ENCODE results near the gene ACY1.

Gene ACY1

DNA sequence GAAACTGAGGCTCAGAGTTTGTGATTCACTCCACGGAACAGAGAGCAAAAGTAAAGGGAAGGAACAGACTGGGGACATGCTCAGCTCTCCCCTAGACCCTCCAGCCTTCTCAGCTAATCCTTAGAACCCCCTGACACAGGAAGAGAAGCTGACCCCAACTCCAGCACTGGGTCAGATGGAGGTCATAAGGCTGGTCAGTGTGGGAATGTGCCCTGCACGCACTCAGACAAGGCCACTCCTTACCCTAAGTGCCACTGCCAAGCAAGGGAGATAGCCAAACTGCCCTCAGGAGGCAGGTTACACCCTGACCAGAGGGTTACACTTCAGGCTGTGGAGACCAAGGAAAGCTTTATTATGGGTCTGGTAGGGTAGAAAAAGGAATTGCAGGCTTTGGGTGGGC lies 11.2 kb downstream of the ACY1 start:
- H3K4me1 Mint-ChIP-seq, result peaks cover 21 to 50% of the 10 kb centered on the region in 2 donors
- peak overlapping the region; percentile 93 to 100 for H3K4me3 Mint-ChIP-seq
- peaks cover 44 to 49% of the 10 kb centered on the region in 2 donors for H3K36me3 Mint-ChIP-seq

GRCh38 chr3:51995346-51996163 lies 12.2 kb downstream of the ACY1 start, which contains the start of gene RPL29:
Gene RPL29, minus strand, starts transcription at chr3:51995895. Its CDS starts 434 bp downstream, at chr3:51995461.
- Mint-ChIP-seq H3K4me1 (peaks cover 21 to 50% of the 10 kb centered on the region in 2 donors), H3K4me3 (peak within 1 kb of the TSS; percentile 93 to 100), H3K27ac (peak within 1 kb of the TSS; percentile 100), H3K9me3 (no peaks in the 10 kb centered on the region), H3K36me3 (peaks cover 44 to 49% of the 10 kb centered on the region in 2 donors), H3K27me3 (peaks cover 0 to 6% of the 10 kb centered on the region in 2 donors)
- peak; percentile 92 to 96 for ATAC-seq (replicated peaks)
- DNase-seq, result peak; percentile 91

More for the DNA sequence above, 11.2 kb downstream of the ACY1 start:
- DNase-seq (no peak), ATAC-seq (replicated peaks) (no peak)
- peak overlapping the region; percentile 100 for H3K27ac Mint-ChIP-seq
- H3K27me3 Mint-ChIP-seq, result peaks cover 0 to 6% of the 10 kb centered on the region in 2 donors
- H3K9me3 Mint-ChIP-seq, result no peaks in the 10 kb centered on the region

- H3K36me3 Mint-ChIP-seq, result peaks cover 32 to 34% of the 10 kb centered on the region in 2 donors
- peaks cover 0 to 6% of the 10 kb centered on the region in 2 donors for H3K27me3 Mint-ChIP-seq
- DNase-seq (no peak), ATAC-seq (replicated peaks) (no peak)
- peaks cover 22 to 44% of the 10 kb centered on the region in 2 donors for H3K4me1 Mint-ChIP-seq
- H3K27ac Mint-ChIP-seq, result no peak overlapping the region
- no peak overlapping the region for H3K4me3 Mint-ChIP-seq
- H3K9me3 Mint-ChIP-seq, result no peaks in the 10 kb centered on the region
These were observed 13.8 kb downstream of the ACY1 start for GRCh38 chr3:51997172-51997571.

- Mint-ChIP-seq H3K4me3 (no peak overlapping the region), H3K27me3 (peaks cover 0 to 9% of the 10 kb centered on the region in 2 donors), H3K9me3 (no peaks in the 10 kb centered on the region), H3K27ac (no peak overlapping the region), H3K4me1 (peaks cover 17 to 37% of the 10 kb centered on the region in 2 donors), H3K36me3 (peaks cover 25 to 27% of the 10 kb centered on the region in 2 donors)
- DNase-seq, result no peak
- no peak for ATAC-seq (replicated peaks)
These were observed 14.7 kb downstream of the ACY1 start for GRCh38 chr3:51997935-51998596.

DNA sequence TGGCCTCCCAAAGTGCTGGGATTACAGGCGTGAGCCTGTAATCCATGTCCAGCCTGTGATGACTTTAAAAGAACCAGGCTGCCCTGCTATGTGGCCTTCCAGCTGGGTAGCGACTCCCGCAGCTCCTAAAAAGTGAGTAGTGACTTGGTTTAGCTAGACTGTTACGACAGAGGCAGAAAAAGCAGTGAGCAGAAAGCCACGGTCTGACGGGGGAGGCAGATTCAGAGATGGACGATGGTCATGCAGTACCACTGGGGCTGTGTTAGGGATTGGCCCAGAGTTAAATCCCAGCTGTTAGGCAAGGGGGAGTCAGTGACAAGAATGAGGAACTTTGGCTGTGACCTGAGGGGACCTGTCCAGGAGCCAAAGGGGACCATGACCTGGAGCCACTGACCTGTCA lies 15.4 kb downstream of the ACY1 start:
- no peaks in the 10 kb centered on the region for H3K9me3 Mint-ChIP-seq
- peaks cover 14 to 30% of the 10 kb centered on the region in 2 donors for H3K4me1 Mint-ChIP-seq
- ATAC-seq (replicated peaks) (no peak), DNase-seq (no peak)
- no peak overlapping the region for H3K4me3 Mint-ChIP-seq
- peaks cover 0 to 11% of the 10 kb centered on the region in 2 donors for H3K27me3 Mint-ChIP-seq
- peaks cover 19 to 21% of the 10 kb centered on the region in 2 donors for H3K36me3 Mint-ChIP-seq
- H3K27ac Mint-ChIP-seq, result no peak overlapping the region

GRCh38 chr3:51999846-52000245 lies 16.5 kb downstream of the ACY1 start:
- DNase-seq, result no peak
- Mint-ChIP-seq H3K27ac (no peak overlapping the region), H3K36me3 (peaks cover 10% of the 10 kb centered on the region in 2 donors), H3K4me3 (no peak overlapping the region), H3K4me1 (peaks cover 10 to 20% of the 10 kb centered on the region in 2 donors), H3K9me3 (no peaks in the 10 kb centered on the region), H3K27me3 (peaks cover 4 to 11% of the 10 kb centered on the region in 2 donors)
- ATAC-seq (replicated peaks), result no peak

- H3K36me3 Mint-ChIP-seq, result no peaks in the 10 kb centered on the region
- H3K27me3 Mint-ChIP-seq, result peaks cover 11 to 19% of the 10 kb centered on the region in 2 donors
- no peak overlapping the region for H3K4me3 Mint-ChIP-seq
- peaks cover 14 to 24% of the 10 kb centered on the region in 2 donors for H3K4me1 Mint-ChIP-seq
- no peak overlapping the region for H3K27ac Mint-ChIP-seq
- H3K9me3 Mint-ChIP-seq, result no peaks in the 10 kb centered on the region
- peak; percentile 78 for DNase-seq
- peak; percentile 96 to 98 for ATAC-seq (replicated peaks)
These were observed 18.2 kb downstream of the ACY1 start for GRCh38 chr3:52001443-52001974.

DNA sequence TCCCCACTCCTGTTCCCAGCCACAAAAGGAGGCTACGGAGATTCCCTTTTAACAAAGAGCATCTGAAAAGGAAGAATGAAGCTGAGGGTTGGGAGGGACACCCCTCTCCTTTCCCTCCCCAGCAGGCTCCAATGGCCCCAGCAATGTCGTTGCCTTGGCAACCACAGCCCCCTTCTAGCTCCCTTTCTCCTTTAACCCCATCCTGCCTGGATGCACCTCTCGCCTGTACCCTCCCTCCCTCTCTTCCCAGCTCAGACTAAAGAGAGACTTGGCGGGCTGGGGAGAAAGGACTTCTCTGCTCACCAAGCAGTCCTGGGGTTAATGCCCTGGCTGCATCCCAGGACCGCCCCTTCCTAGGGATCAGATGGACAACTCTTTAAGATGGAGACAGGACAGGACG lies 19.4 kb downstream of the ACY1 start:
- Mint-ChIP-seq H3K4me1 (peaks cover 14 to 24% of the 10 kb centered on the region in 2 donors), H3K36me3 (no peaks in the 10 kb centered on the region), H3K27me3 (peaks cover 10 to 19% of the 10 kb centered on the region in 2 donors), H3K9me3 (no peaks in the 10 kb centered on the region), H3K27ac (no peak overlapping the region), H3K4me3 (no peak overlapping the region)
- ATAC-seq (replicated peaks), result no peak
- DNase-seq, result no peak

GRCh38 chr3:52004163-52004787 lies 20.9 kb downstream of the ACY1 start:
- Mint-ChIP-seq H3K4me1 (peaks cover 14 to 24% of the 10 kb centered on the region in 2 donors), H3K4me3 (no peak overlapping the region), H3K36me3 (no peaks in the 10 kb centered on the region), H3K27me3 (peaks cover 5 to 19% of the 10 kb centered on the region in 2 donors), H3K27ac (no peak overlapping the region), H3K9me3 (no peaks in the 10 kb centered on the region)
- ATAC-seq (replicated peaks) (no peak), DNase-seq (no peak)

- Mint-ChIP-seq H3K4me1 (peaks cover 14 to 24% of the 10 kb centered on the region in 2 donors), H3K27me3 (peaks cover 5 to 19% of the 10 kb centered on the region in 2 donors), H3K9me3 (no peaks in the 10 kb centered on the region), H3K36me3 (no peaks in the 10 kb centered on the region), H3K4me3 (no peak overlapping the region), H3K27ac (peak overlapping the region; percentile 48)
- no peak for DNase-seq
- no peak for ATAC-seq (replicated peaks)
These were observed 21.6 kb downstream of the ACY1 start for GRCh38 chr3:52004906-52005395.

- Mint-ChIP-seq H3K4me3 (no peak overlapping the region), H3K27me3 (peaks cover 5 to 19% of the 10 kb centered on the region in 2 donors), H3K4me1 (peaks cover 14 to 24% of the 10 kb centered on the region in 2 donors), H3K27ac (no peak overlapping the region), H3K36me3 (no peaks in the 10 kb centered on the region), H3K9me3 (no peaks in the 10 kb centered on the region)
- ATAC-seq (replicated peaks), result no peak
- DNase-seq, result no peak
These were observed 22.2 kb downstream of the ACY1 start for GRCh38 chr3:52005571-52005986.

DNA sequence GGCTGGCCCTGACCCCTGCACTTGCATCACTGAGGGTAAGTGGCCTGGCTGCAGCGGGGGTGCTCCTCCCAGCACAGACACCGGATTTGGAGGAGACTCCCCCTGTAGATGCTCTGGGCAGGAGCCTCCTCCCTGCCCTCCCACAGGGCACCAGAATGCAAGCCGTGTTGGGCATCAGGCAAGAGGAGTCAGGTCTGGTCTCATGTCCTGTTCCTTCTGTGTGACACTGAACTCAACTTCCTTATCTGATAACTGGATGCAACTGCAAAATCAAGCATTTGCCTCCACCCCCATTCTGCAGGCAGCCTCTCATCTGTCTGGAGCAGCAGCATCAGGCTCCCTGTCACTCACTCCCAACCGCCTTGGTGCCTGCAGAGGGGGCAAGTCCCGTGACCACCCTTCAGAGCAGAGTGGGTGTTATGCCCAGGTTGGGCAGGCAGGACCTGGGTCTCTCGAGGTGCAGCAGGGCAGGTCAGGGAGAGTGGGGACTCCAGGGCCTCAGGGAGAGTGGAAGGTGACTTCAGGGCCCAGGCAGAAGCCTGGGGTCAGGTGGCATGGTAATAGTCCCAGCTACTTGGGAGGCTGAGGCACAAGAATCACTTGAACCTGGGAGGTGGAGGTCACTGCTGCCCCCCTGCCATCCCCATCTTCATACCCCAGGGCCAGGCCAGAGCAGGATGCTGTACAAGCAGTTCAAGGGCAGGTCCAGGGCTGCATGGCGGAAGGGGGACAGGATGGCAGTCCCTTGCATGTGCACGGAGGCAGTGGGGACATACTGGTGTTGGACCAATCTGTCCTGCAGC lies 22.9 kb downstream of the ACY1 start:
- Mint-ChIP-seq H3K4me3 (no peak overlapping the region), H3K4me1 (peaks cover 14 to 23% of the 10 kb centered on the region in 2 donors), H3K27me3 (peaks cover 5 to 19% of the 10 kb centered on the region in 2 donors), H3K9me3 (no peaks in the 10 kb centered on the region), H3K27ac (no peak overlapping the region), H3K36me3 (no peaks in the 10 kb centered on the region)
- no peak for ATAC-seq (replicated peaks)
- no peak for DNase-seq

DNA sequence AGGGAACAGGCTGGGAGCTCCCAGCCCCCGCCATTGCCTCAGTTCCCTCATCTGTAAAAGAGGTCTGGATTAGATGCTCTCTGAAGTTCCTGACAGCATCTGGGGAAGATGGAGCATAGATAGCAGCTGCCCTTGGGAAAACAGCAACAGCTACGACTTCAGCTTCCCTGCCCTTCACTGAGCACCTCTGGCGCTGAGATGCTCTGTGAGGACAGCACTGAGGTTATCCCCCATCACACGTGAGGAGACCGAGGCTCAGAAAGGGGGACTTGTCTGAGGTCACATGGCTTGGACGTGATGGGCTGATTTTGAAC lies 23.4 kb downstream of the ACY1 start:
- DNase-seq (no peak), ATAC-seq (replicated peaks) (no peak)
- Mint-ChIP-seq H3K4me1 (peaks cover 10 to 18% of the 10 kb centered on the region in 2 donors), H3K27me3 (peaks cover 5 to 19% of the 10 kb centered on the region in 2 donors), H3K9me3 (no peaks in the 10 kb centered on the region), H3K36me3 (no peaks in the 10 kb centered on the region), H3K27ac (no peak overlapping the region), H3K4me3 (no peak overlapping the region)

All from stimulated activated naive B cell treated with anti-CD40 and anti-IgM and Interleukin-4, amounts not matched to agents 10 μg/mL and 1 μg/mL and 100 μg/mL, for 72 hours (primary cell).